SK-N-SH (cell line): ENCODE results near the gene SON.

ENCODE experiments used
- CTCF ChIP-seq: fragments of 200-600 bp; sonication (generic); IDR thresholded peaks from 2 replicates; pipeline ENCODE4 v1.6.1; 2017; ENCODE audit warnings: antibody characterized with exemption, mild to moderate bottlenecking, moderate library complexity
- EP300 ChIP-seq, 2 experiments: IDR thresholded peaks; 2 replicates each; pipeline versions ENCODE4 v1.4.0 to v1.6.1; 2012; ENCODE audit warnings: borderline replicate concordance in 1 of 2, low read depth in 1 of 2, low read length in 1 of 2
- GABPA ChIP-seq: IDR thresholded peaks from 2 replicates; pipeline ENCODE4 v1.4.0; 2012; ENCODE audit warnings: low read depth, mild to moderate bottlenecking
- JUND ChIP-seq: IDR thresholded peaks from 2 replicates; pipeline ENCODE4 v1.4.0; 2012
- MEF2A ChIP-seq: IDR thresholded peaks from 2 replicates; pipeline ENCODE4 v1.4.0; 2012; ENCODE audit warnings: low read depth, borderline replicate concordance
- NRF1 ChIP-seq: IDR thresholded peaks from 2 replicates; pipeline ENCODE4 v1.6.1; 2012; ENCODE audit warnings: low read depth, mild to moderate bottlenecking, low read length
- POLR2AphosphoS5 ChIP-seq: IDR thresholded peaks from 2 replicates; pipeline ENCODE4 v1.6.1; 2012; ENCODE audit warnings: low read depth, low read length
- REST ChIP-seq: IDR thresholded peaks from 2 replicates; pipeline ENCODE4 v1.6.1; 2012; ENCODE audit warnings: mild to moderate bottlenecking, low read depth, low read length, moderate library complexity
- TCF12 ChIP-seq: IDR thresholded peaks from 2 replicates; pipeline ENCODE4 v1.4.0; 2012
- USF1 ChIP-seq: IDR thresholded peaks from 2 replicates; pipeline ENCODE4 v1.4.0; 2012; ENCODE audit warnings: low read depth, borderline replicate concordance

- TF ChIP-seq JUND, result no peak
- no peak for TF ChIP-seq MEF2A
- no peak for TF ChIP-seq CTCF
- no peak for TF ChIP-seq GABPA
- no peak for TF ChIP-seq POLR2AphosphoS5
- no peak for TF ChIP-seq USF1
- no peak for TF ChIP-seq EP300 (IDR thresholded peaks at IDR 0.05; ENCODE audit: borderline replicate concordance in 1 of 2, low read depth in 1 of 2, low read length in 1 of 2)
- no peak for TF ChIP-seq REST
- no peak for TF ChIP-seq TCF12
- TF ChIP-seq NRF1, result no peak
Observed at GRCh38 chr21:33544451-33545195, 1.8 kb downstream of the SON start.
